Measurements from ENCODE around the gene GPX4. TPM values are rescaled to one million over a fixed set of nuclear protein-coding genes. Genes with fewer than 3 reads are reported as not detected.
"Not testable (repeated sequence)": the region's sequence is repeated elsewhere in the genome, so short reads cannot be mapped to it uniquely, and the experiment has no call there.

Gene GPX4
- total RNA-seq, 1 experiment from 2014 or later, result 232 TPM

DNA sequence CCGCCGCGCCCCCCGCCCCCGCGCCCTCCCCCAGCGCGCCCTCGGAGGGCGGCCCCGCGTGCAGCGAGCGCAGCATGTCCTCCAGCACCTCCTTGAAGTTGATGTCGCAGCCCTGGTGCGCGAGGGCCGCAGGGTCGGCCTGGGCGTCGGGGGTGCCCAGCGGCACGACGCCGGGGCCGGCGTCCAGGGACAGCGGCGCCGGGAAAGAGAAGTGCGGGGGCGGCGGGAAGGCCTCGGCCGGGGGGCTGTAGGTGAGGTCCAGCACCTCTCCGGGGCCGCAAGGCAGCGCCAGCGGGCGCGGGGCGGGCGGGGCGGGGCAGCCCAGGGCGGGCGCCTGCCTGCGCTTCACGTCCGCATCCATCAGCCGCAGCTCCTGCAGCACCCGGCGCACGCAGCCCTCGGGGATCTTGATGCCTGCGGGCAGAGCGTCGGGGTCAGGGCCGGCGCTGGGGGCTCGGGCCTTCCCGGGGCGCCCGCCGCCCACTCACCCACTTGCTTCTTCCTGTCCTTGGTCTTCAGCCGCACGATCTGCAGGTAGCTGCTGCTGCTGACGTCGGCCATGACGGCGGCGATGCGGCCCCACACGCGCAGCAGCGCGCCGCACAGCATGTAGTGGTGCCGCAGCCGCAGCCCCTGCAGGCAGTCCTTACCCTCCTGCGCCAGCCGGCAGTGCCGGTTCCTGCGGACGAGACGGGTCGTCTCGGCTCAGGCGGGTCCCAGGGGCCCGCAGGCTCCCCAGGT is 4.7 kb downstream of the GPX4 start:
- Histone ChIP-seq H3K36me3 (peaks cover 15% of the 10 kb centered on the region), H3K27me3 (no peaks in the 10 kb centered on the region), H3K4me3 (no peak overlapping the region), H3K4me1 (0 out of 2 replicates have a peak, but pooled peaks cover 3% of the 10 kb centered on the region), H3K9me3 (replicated peaks) (no peaks in the 10 kb centered on the region), H3K27ac (no peak overlapping the region)
- DNase-seq, result no peak

- DNase-seq, result no peak
- Histone ChIP-seq H3K9me3 (replicated peaks) (no peaks in the 10 kb centered on the region), H3K4me3 (no peak overlapping the region), H3K27ac (no peak overlapping the region), H3K4me1 (0 out of 2 replicates have a peak, but pooled peaks cover 3% of the 10 kb centered on the region), H3K27me3 (no peaks in the 10 kb centered on the region), H3K36me3 (peaks cover 15% of the 10 kb centered on the region)
Measured at GRCh38 chr19:1109032-1109551, 5.3 kb downstream of the GPX4 start.

DNA sequence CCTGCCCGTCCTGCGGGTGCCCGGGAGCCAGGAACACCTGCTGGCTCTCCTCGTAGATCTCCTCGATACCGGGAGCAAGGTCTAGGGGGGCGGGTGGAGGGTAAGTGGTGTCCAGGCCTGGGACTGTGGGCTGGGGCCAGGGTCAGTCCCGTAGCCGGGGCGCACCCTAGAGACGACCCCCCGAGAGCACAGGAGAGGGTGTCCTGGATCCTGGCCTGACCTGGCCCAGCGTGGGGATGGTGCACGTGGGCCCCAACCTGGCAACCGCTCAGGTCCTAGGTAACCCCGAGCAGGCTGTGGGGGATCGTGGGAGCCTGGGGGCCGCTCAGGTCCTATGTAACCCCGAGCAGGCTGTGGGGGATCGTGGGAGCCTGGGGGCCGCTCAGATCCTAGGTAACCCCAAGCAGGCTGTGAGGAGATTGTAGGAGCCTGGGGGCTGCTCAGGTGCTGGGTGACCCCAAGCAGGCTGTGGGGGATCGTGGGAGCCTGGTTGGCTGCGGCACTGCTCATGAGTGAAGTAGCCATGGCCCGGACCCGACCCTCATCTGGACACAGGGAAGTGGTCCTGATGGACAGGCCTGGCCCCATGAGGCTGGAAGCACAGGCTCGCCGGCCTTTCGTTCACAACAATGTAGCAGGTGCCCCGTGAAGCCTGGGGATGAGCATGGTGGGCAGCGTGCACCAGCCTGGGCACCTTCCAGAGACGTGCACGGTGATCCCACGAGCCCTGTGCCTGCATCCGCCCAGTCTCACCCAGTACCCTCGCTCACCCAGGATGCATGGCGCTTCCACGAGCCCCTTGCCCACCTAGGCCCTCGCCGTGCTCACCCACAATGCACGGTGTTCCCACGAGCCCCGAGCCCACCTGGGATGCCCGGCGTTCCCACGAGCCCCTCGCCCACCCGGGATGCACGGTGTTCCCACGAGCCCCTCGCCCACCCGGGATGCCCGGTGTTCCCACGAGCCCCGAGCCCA is 6.2 kb downstream of the GPX4 start:
- no peaks in the 10 kb centered on the region for H3K9me3 ChIP-seq (replicated peaks)
- no peak overlapping the region for H3K4me3 ChIP-seq
- H3K36me3 ChIP-seq, result peaks cover 21% of the 10 kb centered on the region
- H3K27me3 ChIP-seq, result no peaks in the 10 kb centered on the region
- H3K4me1 ChIP-seq, result 0 out of 2 replicates have a peak, but pooled peaks cover 2% of the 10 kb centered on the region
- DNase-seq, result no peak
- H3K27ac ChIP-seq, result no peak overlapping the region

- no peak overlapping the region for H3K27ac ChIP-seq
Measured at GRCh38 chr19:1110809-1111640, 7.2 kb downstream of the GPX4 start.

GRCh38 chr19:1111641-1112267 is 8.0 kb downstream of the GPX4 start:
- no peak for DNase-seq
- no peaks in the 10 kb centered on the region for H3K27me3 ChIP-seq
- H3K4me1 ChIP-seq, result no peaks in the 10 kb centered on the region
- H3K36me3 ChIP-seq, result peaks cover 28% of the 10 kb centered on the region
- H3K27ac ChIP-seq, result no peak overlapping the region
- H3K4me3 ChIP-seq, result no peak overlapping the region
- no peaks in the 10 kb centered on the region for H3K9me3 ChIP-seq (replicated peaks)

More at GRCh38 chr19:1110809-1111640, 7.2 kb downstream of the GPX4 start:
- Histone ChIP-seq H3K4me3 (no peak overlapping the region), H3K27me3 (no peaks in the 10 kb centered on the region), H3K9me3 (replicated peaks) (no peaks in the 10 kb centered on the region), H3K36me3 (peaks cover 25% of the 10 kb centered on the region), H3K4me1 (no peaks in the 10 kb centered on the region)
- no peak for DNase-seq

DNA sequence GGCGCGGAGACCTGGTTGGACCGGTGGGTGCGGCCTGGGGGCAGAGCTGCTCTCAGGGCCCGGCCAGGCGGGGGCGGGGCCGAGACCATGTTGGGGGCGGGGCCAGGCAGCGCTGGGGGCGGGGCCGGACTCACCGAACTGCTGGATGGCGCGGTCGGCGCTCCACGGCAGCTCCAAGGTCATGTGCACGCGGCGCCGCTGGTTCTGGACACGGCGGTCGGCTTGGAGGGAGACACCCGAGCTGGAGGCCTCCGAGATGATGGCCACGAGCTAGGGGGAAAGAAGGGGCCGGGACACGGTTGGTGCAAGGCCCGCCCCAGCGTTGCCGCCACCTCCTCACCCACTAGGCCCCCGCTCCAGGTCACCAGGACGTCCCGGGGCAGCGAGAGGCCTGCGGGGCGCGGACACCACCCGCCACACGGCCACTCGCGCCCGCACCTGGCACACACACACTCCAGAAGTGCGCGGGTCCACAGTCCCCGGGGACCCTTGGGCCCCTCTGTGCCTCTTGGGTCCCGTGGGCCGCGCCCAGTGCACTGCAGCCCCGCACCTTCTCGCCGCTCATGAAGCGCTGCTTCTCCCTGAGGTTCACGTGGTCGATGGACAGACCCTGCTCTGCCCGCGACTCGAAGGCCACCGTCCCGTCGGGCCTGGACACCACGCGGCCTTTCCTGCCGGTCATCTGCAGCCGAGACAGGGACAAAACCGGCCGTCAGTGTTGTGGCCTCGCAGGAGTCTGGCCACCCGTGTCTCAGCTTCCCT is 8.7 kb downstream of the GPX4 start:
- Histone ChIP-seq H3K27ac (no peak overlapping the region), H3K4me3 (no peak overlapping the region), H3K9me3 (replicated peaks) (no peaks in the 10 kb centered on the region), H3K27me3 (no peaks in the 10 kb centered on the region), H3K36me3 (peaks cover 32% of the 10 kb centered on the region), H3K4me1 (no peaks in the 10 kb centered on the region)
- DNase-seq, result no peak

DNA sequence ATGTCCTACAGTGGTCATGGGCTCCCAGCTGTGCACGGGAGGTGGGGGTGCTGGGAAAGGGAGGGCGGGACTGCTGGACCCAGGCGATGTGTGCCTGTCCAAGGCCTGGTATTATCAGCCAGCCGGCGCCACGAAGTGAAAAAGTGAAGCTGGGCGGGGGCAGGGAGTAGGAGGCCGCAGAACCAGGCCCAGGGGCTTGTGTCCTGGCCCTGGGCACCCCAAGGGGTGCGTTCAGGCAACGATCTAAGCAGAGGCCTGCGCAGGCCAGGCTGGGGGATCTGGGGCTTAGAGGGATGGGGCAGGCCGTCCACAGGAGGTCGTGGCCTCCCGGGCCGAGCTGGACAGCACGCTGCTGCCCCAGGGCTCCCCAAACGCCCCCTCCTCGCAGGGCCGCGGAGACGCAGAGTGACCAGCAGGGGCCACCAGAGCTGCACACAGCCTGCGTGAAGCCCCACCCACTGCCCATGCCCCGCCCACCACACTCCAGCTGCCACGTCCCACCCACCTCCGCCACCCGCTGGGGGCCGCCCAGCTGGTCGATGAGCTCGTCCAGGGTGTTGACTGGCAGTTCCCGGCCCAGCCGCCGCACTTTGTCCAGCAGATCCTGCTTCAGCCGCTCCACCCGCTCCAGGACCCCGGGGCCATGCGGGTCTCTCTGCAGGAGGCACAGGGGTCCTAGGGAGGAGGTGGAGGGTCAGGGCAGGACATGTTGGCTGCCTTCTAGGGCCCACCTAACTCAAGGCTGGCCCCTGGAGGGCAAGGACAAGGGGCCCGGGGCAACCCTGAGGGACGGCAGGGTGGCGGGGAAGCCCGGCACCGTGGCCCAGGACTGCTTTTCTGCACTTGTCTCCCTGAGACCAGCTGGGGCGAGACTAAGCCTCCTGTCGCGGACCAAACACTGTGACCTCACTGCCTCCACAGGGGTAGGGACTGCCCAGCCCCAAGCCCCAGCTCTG is 9.5 kb downstream of the GPX4 start:
- peak; percentile 95 to 97 for DNase-seq
- no peaks in the 10 kb centered on the region for H3K4me1 ChIP-seq
- peaks cover 30% of the 10 kb centered on the region for H3K36me3 ChIP-seq

DNA sequence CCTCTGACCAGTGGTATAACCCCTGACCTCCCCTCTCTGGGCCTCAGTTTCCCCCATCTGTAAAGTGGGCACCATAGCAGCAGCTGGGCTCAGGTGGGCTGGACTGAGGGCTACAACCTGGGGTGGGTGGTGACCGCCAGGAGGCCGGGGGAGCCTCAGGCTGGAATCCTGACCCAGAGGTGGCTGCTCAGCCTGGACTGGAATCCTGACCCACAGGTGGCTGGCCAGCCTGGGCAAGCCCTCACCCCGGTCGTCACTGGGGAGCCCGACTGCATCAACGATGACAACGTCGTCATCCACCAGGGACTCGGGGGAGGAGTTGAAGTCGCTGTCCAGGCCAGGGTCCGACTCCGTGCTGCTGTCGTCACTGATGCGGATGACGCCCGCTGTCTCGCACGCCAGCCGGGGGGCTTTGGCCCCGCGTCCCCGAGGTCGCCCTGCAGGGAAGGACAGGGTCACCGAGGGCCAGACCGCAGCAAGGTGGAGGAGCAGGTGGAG is 10.2 kb downstream of the GPX4 start:
- Histone ChIP-seq H3K27ac (no peak overlapping the region), H3K36me3 (peaks cover 28% of the 10 kb centered on the region), H3K4me3 (no peak overlapping the region), H3K4me1 (no peaks in the 10 kb centered on the region), H3K9me3 (replicated peaks) (no peaks in the 10 kb centered on the region), H3K27me3 (no peaks in the 10 kb centered on the region)
- no peak for DNase-seq

More for the DNA sequence above, 9.5 kb downstream of the GPX4 start:
- Histone ChIP-seq H3K27ac (no peak overlapping the region), H3K27me3 (no peaks in the 10 kb centered on the region), H3K9me3 (replicated peaks) (no peaks in the 10 kb centered on the region), H3K4me3 (no peak overlapping the region)

DNA sequence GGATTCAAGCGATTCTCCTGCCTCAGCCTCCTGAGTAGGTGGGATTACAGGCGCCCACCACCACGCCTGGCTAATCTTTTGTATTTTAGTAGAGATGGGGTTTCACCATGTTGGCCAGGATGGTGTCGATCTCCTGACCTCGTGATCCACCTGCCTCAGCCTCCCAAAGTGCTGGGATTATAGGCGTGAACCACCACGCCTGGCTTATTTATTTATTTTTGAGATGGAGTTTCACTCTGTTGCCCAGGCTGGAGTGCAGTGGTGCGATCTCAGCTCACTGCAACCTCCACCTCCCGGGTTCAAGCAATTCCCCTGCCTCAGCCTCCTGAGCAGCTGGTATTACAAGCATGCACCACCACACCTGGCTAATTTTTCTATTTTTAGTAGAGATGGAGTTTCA is 10.9 kb downstream of the GPX4 start:
- H3K9me3 ChIP-seq (replicated peaks); H3K27ac ChIP-seq; DNase-seq; H3K4me1 ChIP-seq; H3K27me3 ChIP-seq; H3K4me3 ChIP-seq: not testable (repeated sequence)
- peaks cover 26% of the 10 kb centered on the region for H3K36me3 ChIP-seq

GRCh38 chr19:1115646-1116420 is 12.0 kb downstream of the GPX4 start:
- Histone ChIP-seq H3K27ac (no peak overlapping the region), H3K36me3 (peaks cover 36% of the 10 kb centered on the region), H3K4me1 (no peaks in the 10 kb centered on the region), H3K4me3 (no peak overlapping the region), H3K9me3 (replicated peaks) (no peaks in the 10 kb centered on the region), H3K27me3 (no peaks in the 10 kb centered on the region)
- no peak for DNase-seq

DNA sequence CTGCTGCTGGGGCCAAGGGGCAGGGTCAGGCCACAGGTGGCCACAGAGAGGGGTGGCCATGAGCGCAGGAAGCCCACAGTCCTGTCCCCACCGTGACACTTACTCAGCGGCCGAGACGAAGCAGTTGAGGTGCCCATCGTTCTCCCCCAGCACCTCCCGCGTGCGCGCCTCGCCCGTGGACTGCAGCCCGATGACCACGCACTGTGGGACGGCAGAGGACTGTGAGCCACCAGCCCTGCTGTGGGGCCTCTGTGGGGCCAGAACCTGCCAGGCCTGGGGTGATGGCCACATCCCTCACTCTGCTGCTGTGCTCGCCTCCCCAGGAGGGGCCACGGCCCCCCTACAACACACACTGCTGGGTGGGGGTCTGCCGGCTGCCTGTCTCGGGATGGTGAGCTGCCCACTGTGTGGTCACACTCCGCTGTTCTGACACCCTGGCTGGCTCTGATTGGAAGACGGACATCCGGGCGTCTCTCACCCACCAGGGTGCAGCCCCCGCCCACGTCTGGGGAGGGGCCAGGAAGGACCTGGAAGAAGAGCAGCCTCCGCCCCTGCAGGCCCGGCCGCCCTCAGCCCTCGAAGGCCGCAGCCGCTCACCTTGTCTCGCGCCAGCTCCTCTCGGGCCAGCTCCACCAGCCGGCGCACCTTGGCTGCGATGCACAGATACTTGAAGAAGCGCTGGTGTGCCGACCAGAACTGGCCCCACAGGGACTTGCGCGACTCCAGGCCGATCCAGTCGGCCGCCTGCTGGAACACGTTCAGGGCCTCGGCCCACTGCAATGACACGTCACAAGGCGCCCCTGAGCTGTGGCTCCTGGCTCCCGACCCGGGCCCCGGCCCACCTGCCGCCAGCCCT is 13.2 kb downstream of the GPX4 start:
- Histone ChIP-seq H3K4me1 (no peaks in the 10 kb centered on the region), H3K36me3 (peaks cover 41% of the 10 kb centered on the region), H3K27ac (no peak overlapping the region), H3K27me3 (no peaks in the 10 kb centered on the region), H3K4me3 (no peak overlapping the region), H3K9me3 (replicated peaks) (no peaks in the 10 kb centered on the region)
- DNase-seq, result no peak
